GM19395 (cell line): Measurements from ENCODE around the gene ATP5PO.
A peak's percentile ranks its signal among the peaks of the same experiment; 100 is the strongest.

ENCODE experiments used
- ATAC-seq: cut with Tn5 transposase; IDR thresholded peaks from one replicate; pipeline ENCODE4 v1.9.1; 2021; ENCODE audit warnings: mild to moderate bottlenecking, moderate library complexity; ENCODE audit not compliant: unreplicated experiment

The ATP5PO gene, protein sequence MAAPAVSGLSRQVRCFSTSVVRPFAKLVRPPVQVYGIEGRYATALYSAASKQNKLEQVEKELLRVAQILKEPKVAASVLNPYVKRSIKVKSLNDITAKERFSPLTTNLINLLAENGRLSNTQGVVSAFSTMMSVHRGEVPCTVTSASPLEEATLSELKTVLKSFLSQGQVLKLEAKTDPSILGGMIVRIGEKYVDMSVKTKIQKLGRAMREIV

GRCh38 chr21:33915368-33916199 lies at the start of gene ATP5PO:
Gene ATP5PO (minus strand): TSS chr21:33915804. CDS start chr21:33915763, 41 bp downstream.
- peak; percentile 99 for ATAC-seq

GRCh38 chr21:33964706-33965325 lies 49.2 kb upstream of the ATP5PO start:
- no peak for ATAC-seq

- ATAC-seq, result no peak
Measured at GRCh38 chr21:33963848-33964555, 48.4 kb upstream of the ATP5PO start.

GRCh38 chr21:33962290-33962689 lies 46.7 kb upstream of the ATP5PO start:
- ATAC-seq, result no peak

DNA sequence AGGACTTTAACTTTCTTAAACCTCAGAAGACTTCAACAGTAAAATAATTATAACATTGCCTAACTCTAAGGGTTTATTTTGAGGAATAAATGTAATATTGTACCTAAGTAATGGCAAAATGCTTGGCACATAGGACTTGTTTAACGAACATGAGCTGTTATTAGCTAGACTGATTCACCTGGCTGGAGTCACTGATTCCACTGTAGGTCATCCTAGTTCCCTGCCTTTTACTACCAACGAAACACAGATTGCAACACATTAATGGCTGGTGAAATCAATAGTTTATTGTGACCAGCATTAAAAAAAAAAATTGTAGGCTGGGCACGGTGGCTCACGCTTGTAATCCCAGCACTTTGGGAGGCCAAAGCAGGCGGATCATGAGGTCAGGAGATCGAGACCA lies 45.5 kb upstream of the ATP5PO start:
- ATAC-seq, result no peak

- no peak for ATAC-seq
Measured at GRCh38 chr21:33959680-33960079, 44.1 kb upstream of the ATP5PO start.

GRCh38 chr21:33954395-33954794 lies 38.8 kb upstream of the ATP5PO start:
- ATAC-seq, result no peak

GRCh38 chr21:33951276-33952178 lies 35.9 kb upstream of the ATP5PO start:
- no peak for ATAC-seq

DNA sequence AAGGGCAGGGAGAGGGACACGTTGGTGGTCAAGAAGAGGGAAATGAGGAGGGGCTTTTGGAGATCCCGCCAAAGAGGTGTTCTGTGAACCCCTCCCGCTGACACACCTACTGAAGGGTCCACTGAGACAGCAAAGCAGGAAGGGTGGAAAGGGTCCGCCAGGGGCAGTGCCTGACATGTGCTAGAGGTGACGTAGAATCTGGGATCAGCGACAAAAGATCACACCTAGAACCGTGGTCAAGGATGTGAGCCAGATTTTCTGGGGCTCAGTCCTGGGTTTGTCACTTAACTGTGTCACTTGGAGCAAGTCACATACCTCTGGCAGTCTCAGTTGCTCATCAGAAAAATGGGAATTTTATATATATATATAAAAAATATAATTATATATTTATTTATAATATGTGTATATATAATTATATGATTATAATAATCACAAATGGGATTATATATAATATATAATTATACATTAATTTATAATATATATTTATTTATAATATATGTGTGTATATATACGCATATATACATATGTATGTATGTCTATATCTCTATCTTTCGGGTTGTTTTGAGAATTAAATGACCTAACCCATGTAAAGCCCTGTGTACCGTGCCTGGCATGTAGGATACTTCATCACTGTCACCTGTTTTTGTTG lies 35.0 kb upstream of the ATP5PO start:
- no peak for ATAC-seq

DNA sequence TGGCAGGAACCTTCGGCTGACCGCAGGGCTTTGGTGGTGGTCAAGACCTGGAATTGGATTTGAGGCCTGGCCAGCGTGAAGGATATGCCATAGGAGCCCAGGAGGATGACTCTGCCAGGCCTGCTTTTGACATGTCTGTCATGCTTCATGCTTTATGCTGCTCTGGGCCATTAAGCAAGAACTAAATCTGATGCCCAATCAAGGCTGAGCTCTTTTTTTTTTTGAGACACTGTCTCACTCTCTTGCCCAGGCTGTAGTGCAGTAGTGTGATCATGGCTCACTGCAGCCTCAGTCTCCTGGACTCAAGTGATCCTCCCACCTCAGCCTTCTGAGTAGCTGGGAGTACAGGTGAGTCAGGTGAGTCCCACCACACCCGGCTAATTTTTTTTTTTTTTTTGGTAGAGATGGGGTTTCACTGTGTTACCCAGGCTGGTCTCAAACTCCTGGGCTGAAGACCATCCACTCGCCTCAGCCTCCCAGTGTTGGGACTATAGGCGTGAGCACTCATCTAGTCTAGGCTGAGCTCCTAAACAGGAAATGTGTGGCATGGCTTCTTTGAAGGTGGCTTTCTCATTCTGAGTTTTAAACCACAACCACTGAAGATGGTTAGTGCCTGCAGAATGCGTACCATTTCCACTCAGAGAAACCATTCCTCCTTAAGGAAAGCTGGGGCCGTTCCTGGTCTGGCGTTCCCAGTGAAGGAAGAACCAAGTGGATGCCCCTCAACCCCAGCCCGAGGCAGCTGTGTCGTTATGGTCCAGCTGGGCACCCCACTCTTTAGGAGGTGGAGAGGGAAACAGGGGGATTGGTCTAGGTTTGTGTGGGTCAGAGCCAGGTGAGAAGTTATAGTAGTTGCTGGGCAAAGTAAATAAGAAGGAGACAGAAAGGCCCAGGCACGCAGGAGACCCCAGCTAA lies 34.2 kb upstream of the ATP5PO start:
- peak; percentile 40 for ATAC-seq

DNA sequence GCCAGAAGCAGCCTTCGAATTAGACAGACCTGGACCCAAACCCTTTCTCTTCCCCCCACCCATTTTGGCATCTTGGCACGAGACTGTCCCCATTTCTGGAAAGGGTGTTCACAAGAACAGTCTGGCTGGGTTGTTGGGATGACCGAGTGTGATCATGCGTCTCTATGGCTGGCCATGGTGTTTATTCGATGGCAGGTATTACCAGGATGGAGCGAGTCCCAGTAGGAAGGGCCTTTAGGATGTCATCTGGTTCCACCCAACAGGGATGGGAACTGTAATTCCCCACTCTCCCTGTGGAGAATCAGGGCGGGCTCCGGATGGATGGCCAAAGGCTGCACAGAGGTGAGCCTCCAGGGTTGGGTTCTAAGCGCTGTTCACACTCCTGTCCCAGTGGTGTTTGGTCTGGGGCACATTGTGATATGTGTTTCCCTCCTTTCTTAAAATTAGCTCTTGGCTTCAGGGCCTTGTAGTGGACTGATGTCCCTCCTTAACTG lies 33.4 kb upstream of the ATP5PO start:
- ATAC-seq, result no peak

- ATAC-seq, result peak; percentile 57
Measured at GRCh38 chr21:33948096-33948950, 32.7 kb upstream of the ATP5PO start.

- ATAC-seq, result peak; percentile 55
Measured at GRCh38 chr21:33947451-33948095, 32.0 kb upstream of the ATP5PO start.

DNA sequence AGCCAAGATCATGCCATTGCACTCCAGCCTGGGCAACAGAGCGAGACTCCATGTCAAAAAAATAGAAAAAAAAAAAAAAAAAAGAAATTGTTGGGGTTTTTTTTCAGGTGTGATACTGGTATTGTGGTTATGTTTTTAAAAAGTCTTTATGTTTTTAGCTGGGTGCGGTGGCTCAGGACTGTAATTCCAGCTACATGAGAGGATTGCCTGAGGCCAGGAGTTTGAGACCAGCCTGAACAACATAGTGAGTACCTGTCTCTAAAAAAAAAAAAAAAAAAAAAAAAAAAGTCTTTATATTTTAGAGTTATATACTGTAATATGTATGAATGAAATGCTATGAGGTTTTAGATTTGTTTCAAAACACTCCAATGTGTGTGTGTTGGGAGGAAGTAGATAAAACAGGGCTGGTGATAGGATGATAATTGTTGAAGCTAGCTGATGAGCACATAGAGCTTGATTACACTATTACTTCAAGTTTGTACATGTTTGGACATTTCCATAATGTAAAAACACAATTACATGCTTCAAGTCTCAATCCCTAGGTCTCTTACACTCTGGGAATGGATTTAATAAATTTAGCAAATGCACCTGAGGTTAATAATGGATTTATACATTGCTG lies 30.2 kb upstream of the ATP5PO start:
- ATAC-seq, result no peak

DNA sequence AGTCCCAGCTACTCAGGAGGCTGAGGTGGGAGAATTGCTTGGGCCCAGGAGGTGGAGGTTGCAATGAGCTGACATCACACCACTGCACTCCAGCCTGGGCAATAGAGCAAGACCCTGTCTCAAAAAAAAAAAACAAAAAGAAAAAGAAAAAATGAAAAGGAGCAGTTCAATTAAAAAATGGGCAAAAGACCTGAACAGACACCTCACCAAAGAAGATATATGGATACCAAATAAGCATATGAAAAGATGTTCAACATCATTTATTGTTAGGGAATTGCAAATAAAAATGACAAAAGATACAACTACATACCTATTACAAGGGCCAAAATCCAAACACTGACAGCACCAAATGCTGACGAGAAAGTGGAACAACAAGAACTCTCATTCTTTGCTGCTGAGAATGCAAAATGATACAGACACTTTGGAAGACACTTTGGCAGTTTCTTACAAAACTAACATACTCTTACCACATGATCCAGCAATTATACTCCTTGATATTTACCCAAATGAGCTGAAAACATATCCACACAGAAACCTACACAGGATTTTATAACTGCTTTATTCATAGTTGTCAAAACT lies 28.7 kb upstream of the ATP5PO start:
- no peak for ATAC-seq

GRCh38 chr21:33943293-33943692 lies 27.7 kb upstream of the ATP5PO start:
- ATAC-seq, result no peak
